Measurements from ENCODE around the gene HOXC6. TPM values are rescaled to one million over a fixed set of nuclear protein-coding genes. Genes with fewer than 3 reads are reported as not detected.

Gene HOXC6
- total RNA-seq, 1 experiment from 2014 or later: 10.2 TPM

DNA sequence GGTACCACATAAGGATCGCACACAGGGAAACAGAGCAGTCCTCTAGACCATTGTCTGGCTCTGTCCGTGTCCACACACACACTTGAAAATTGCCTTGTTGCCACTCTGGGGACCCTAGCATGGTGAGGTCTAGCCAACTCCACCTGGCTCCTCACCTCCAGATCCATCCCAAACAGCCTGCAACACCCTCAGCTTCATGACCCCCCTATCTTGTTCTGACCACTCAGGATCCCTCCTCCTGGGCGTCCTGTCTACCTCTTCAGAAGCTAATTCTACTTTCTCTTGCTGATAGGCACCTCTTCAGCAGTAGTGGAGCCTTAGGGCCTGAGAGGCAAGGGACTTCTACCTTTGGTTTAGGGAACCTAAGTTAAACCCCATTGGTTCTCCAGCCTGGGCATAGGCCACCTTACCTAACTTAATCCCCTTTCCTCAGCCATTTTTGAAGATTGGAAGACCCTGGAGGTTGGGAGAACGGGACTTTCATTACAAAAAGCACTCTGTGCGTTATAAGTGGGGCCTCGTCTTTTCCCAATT lies 3.9 kb downstream of the HOXC6 start:
- Mint-ChIP-seq H3K9me3 (ENCODE audit: unreplicated experiment) (no peaks in the 10 kb centered on the region), H3K27me3 (ENCODE audit: insufficient read depth, unreplicated experiment) (no peaks in the 10 kb centered on the region), H3K36me3 (ENCODE audit: insufficient read depth, unreplicated experiment) (peaks cover 13% of the 10 kb centered on the region), H3K27ac (ENCODE audit: unreplicated experiment) (no peak overlapping the region), H3K4me3 (ENCODE audit: unreplicated experiment) (no peak overlapping the region), H3K4me1 (ENCODE audit: low read depth, unreplicated experiment) (peaks cover 12% of the 10 kb centered on the region)
- no peak for DNase-seq
- Histone ChIP-seq H3K4me3 (ENCODE audit: low read depth, low read length) (no peak overlapping the region), H3K4me1 (peaks cover 9% of the 10 kb centered on the region), H3K27me3 (replicated peaks; ENCODE audit: control insufficient read depth, insufficient read depth, low read length) (no peaks in the 10 kb centered on the region), H3K36me3 (ENCODE audit: control insufficient read depth, insufficient read depth, low read length) (no peaks in the 10 kb centered on the region; the same call in 1 of the 2 replicates), H3K9me3 (no peaks in the 10 kb centered on the region)
- BruUV-seq (replicated peaks): no TSS peak
- intact Hi-C loops (cut with micrococcal nuclease; ENCODE audit: unreplicated experiment): loop anchor here (1.0 kb wide), 5 partner anchors 26 to 176 kb away; no protein-coding TSS in a partner anchor
- ChIA-PET POLR2A (interaction anchor here (0.9 to 1.8 kb wide), 4 partner anchors 15 to 159 kb away, joined by 3 to 19 read pairs (median 4); no protein-coding TSS in a partner anchor), CTCF (interaction anchor here (0.5 to 3.8 kb wide), 27 partner anchors 8 to 525 kb away, joined by 3 to 67 read pairs (median 6); partner anchors contain the start of genes HOXC10, HOXC4, HOXC8 and SMUG1)
- TF ChIP-seq, protein P1, sequence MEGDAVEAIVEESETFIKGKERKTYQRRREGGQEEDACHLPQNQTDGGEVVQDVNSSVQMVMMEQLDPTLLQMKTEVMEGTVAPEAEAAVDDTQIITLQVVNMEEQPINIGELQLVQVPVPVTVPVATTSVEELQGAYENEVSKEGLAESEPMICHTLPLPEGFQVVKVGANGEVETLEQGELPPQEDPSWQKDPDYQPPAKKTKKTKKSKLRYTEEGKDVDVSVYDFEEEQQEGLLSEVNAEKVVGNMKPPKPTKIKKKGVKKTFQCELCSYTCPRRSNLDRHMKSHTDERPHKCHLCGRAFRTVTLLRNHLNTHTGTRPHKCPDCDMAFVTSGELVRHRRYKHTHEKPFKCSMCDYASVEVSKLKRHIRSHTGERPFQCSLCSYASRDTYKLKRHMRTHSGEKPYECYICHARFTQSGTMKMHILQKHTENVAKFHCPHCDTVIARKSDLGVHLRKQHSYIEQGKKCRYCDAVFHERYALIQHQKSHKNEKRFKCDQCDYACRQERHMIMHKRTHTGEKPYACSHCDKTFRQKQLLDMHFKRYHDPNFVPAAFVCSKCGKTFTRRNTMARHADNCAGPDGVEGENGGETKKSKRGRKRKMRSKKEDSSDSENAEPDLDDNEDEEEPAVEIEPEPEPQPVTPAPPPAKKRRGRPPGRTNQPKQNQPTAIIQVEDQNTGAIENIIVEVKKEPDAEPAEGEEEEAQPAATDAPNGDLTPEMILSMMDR (IDR thresholded peaks at IDR 0.05; ENCODE audit: insufficient read depth in 1 of 2, low read depth in 1 of 2, low read length in 1 of 2, severe bottlenecking in 1 of 2, unreplicated experiment in 1 of 2): no peak

DNA sequence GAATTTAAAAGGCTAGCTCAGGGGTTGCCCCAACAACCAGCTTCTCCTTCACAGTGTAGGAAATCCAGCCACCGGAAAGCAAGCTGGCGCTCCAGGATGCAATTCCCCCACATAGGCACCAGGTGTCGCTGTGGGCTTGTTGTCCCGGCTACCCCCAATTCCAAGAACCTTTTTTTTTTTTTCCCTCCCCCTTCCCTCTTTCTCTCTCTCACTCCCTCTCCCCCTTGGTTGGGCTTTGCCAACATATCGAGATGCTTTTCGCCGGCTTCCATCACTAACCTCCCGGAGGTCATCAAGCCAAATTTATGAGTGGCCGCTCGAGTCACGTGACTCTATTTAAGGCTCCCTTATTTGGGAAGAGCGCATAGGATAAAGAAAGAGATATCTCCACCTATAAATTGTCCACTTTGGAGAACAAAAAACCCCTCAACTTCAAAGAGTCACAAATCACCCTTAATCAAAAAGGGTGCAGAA lies 4.4 kb downstream of the HOXC6 start, which contains the start of gene HOXC5:
Gene HOXC5, plus strand, starts transcription at position 424 of the 474 bp plus-strand sequence. CDS start 73 bp downstream, outside the sequence.
- Mint-ChIP-seq H3K27me3 (ENCODE audit: insufficient read depth, unreplicated experiment) (no peaks in the 10 kb centered on the region), H3K4me1 (ENCODE audit: low read depth, unreplicated experiment) (peaks cover 10% of the 10 kb centered on the region), H3K36me3 (ENCODE audit: insufficient read depth, unreplicated experiment) (peaks cover 13% of the 10 kb centered on the region), H3K27ac (ENCODE audit: unreplicated experiment) (peak within 1 kb of the TSS; percentile 90), H3K9me3 (ENCODE audit: unreplicated experiment) (no peaks in the 10 kb centered on the region), H3K4me3 (ENCODE audit: unreplicated experiment) (peak within 1 kb of the TSS; percentile 89)
- DNase-seq: peak; percentile 83 to 86
- H3K36me3 ChIP-seq (ENCODE audit: control insufficient read depth, insufficient read depth, low read length): no peaks in the 10 kb centered on the region; the same call in 1 of the 2 replicates
- BruUV-seq (replicated peaks): no TSS peak
- POLR2A ChIA-PET: interaction anchor here (0.5 to 1.8 kb wide), 11 partner anchors 15 to 292 kb away, joined by 3 to 19 read pairs (median 4); partner anchors contain the start of genes COPZ1 and SMUG1
- TF ChIP-seq, protein P1 (IDR thresholded peaks at IDR 0.05; ENCODE audit: insufficient read depth in 1 of 2, low read depth in 1 of 2, low read length in 1 of 2, severe bottlenecking in 1 of 2, unreplicated experiment in 1 of 2): peak; percentile 96 to 97
- H3K4me1 ChIP-seq: peaks cover 9% of the 10 kb centered on the region
- CTCF ChIA-PET: interaction anchor here (0.5 to 3.8 kb wide), 32 partner anchors 9 to 526 kb away, joined by 3 to 67 read pairs (median 4); partner anchors contain the start of genes COPZ1, HOXC10, HOXC4 and HOXC8
- no peaks in the 10 kb centered on the region for H3K27me3 ChIP-seq (replicated peaks; ENCODE audit: control insufficient read depth, insufficient read depth, low read length)
- intact Hi-C loops (cut with micrococcal nuclease; ENCODE audit: unreplicated experiment): loop anchor here (1.0 kb wide), 5 partner anchors 26 to 176 kb away; no protein-coding TSS in a partner anchor
- peak within 1 kb of the TSS; percentile 52 for H3K4me3 ChIP-seq (ENCODE audit: low read depth, low read length)
- no peaks in the 10 kb centered on the region for H3K9me3 ChIP-seq
